Neural progenitor cell (in vitro differentiated cells): ENCODE measurements around the gene RADIL. TPM values are rescaled to one million over a fixed set of nuclear protein-coding genes. Genes with fewer than 3 reads are reported as not detected.

Experiments
- DNase-seq: peaks from one replicate; pipeline ENCODE4 v3.0.0-alpha.2; 2016; ENCODE audit warnings: low spot score
- H2AFZ ChIP-seq: fragments of 200-600 bp; sonication (generic); replicated peaks from 2 replicates; pipeline ENCODE4 v1.6.1; 2016; ENCODE audit warnings: antibody characterized with exemption
- H3F3A ChIP-seq: fragments of 200-600 bp; sonication (generic); 2 replicates; pipeline ENCODE4 v1.6.1; 2016; ENCODE audit warnings: antibody characterized with exemption, low read depth
- H3K27ac ChIP-seq: fragments of 200-600 bp; sonication (generic); 2 replicates; pipeline ENCODE4 v1.5.1; 2016; ENCODE audit warnings: mild to moderate bottlenecking
- H3K27me3 ChIP-seq: fragments of 200-600 bp; sonication (generic); 2 replicates; pipeline ENCODE4 v1.6.1; 2016; ENCODE audit warnings: mild to moderate bottlenecking, moderate library complexity
- H3K36me3 ChIP-seq: fragments of 200-600 bp; sonication (generic); 2 replicates; pipeline ENCODE4 v1.5.1; 2016
- H3K4me1 ChIP-seq: fragments of 200-600 bp; sonication (generic); 2 replicates; pipeline ENCODE4 v1.6.1; 2016; ENCODE audit warnings: mixed run types
- H3K4me2 ChIP-seq: fragments of 200-600 bp; sonication (generic); 2 replicates; pipeline ENCODE4 v1.6.1; 2016
- H3K4me3 ChIP-seq: fragments of 200-600 bp; sonication (generic); 2 replicates; pipeline ENCODE4 v1.5.1; 2016
- H3K79me2 ChIP-seq: fragments of 200-600 bp; sonication (generic); 2 replicates; pipeline ENCODE4 v1.6.1; 2016; ENCODE audit warnings: low read depth
- H3K9ac ChIP-seq: fragments of 200-600 bp; sonication (generic); 2 replicates; pipeline ENCODE4 v1.6.1; 2016
- H3K9me3 ChIP-seq: fragments of 200-600 bp; sonication (generic); 2 replicates; pipeline ENCODE4 v1.5.1; 2016; ENCODE audit warnings: low read depth
- H4K20me1 ChIP-seq: fragments of 200-600 bp; sonication (generic); 2 replicates; pipeline ENCODE4 v1.6.1; 2016; ENCODE audit warnings: low read depth
- H3K27ac Mint-ChIP-seq: 3 replicates; pipeline ENCODE4 v1.8.0; 2021; ENCODE audit warnings: mixed read lengths
- H3K27me3 Mint-ChIP-seq: 2 replicates; pipeline ENCODE4 v1.8.0; 2022; ENCODE audit warnings: low read depth, mild to moderate bottlenecking, inconsistent platforms, moderate library complexity, mixed read lengths; ENCODE audit not compliant: insufficient read depth
- H3K36me3 Mint-ChIP-seq: 3 replicates; pipeline ENCODE4 v1.8.0; 2021; ENCODE audit warnings: mixed read lengths
- H3K4me1 Mint-ChIP-seq: 3 replicates; pipeline ENCODE4 v1.8.0; 2021; ENCODE audit warnings: mixed read lengths
- H3K4me3 Mint-ChIP-seq: 3 replicates; pipeline ENCODE4 v1.8.0; 2021; ENCODE audit warnings: mild to moderate bottlenecking, moderate library complexity, mixed read lengths
- H3K9me3 Mint-ChIP-seq: 3 replicates; pipeline ENCODE4 v1.8.0; 2020; ENCODE audit warnings: mixed read lengths
- CTCF ChIP-seq: fragments of 200-600 bp; sonication (generic); IDR thresholded peaks from 2 replicates; pipeline ENCODE4 v1.5.1; 2017; ENCODE audit warnings: antibody characterized with exemption, mild to moderate bottlenecking
- EZH2 ChIP-seq: fragments of 200-600 bp; sonication (generic); IDR thresholded peaks from 2 replicates; pipeline ENCODE4 v1.6.1; 2017; ENCODE audit warnings: antibody characterized with exemption, mild to moderate bottlenecking, moderate library complexity
- EZH2phosphoT487 ChIP-seq: fragments of 200-600 bp; sonication (generic); IDR thresholded peaks from 2 replicates; pipeline ENCODE4 v1.6.1; 2017; ENCODE audit warnings: antibody characterized with exemption
- total RNA-seq: library from RNA; depleted of rRNA; stranded (reverse); fragments of >200 nt; gene quantifications from 2 replicates; pipeline ENCODE4 v1.2.3, GENCODE V29; 2015; ENCODE audit warnings: low replicate concordance

RADIL gene
- total RNA-seq, 1 donor from 2014 or later, result 3.1 TPM

- Histone ChIP-seq H3K27me3 (peaks cover 9% of the 10 kb centered on the region), H3K4me3 (no peak overlapping the region), H3K27ac (no peak overlapping the region), H4K20me1 (no peaks in the 10 kb centered on the region), H3K9ac (no peak overlapping the region), H3K36me3 (no peaks in the 10 kb centered on the region), H3K4me2 (no peak overlapping the region), H3K9me3 (no peaks in the 10 kb centered on the region), H3F3A (no peaks in the 10 kb centered on the region), H2AFZ (no peak overlapping the region), H3K4me1 (no peaks in the 10 kb centered on the region), H3K79me2 (no peaks in the 10 kb centered on the region)
- Mint-ChIP-seq H3K27me3 (peaks cover 19% of the 10 kb centered on the region), H3K4me1 (no peaks in the 10 kb centered on the region), H3K4me3 (no peak overlapping the region), H3K36me3 (no peaks in the 10 kb centered on the region), H3K27ac (no peak overlapping the region), H3K9me3 (no peaks in the 10 kb centered on the region)
- no peak for TF ChIP-seq EZH2phosphoT487
- TF ChIP-seq EZH2, result no peak
- no peak for TF ChIP-seq CTCF
- no peak for DNase-seq
Observed at GRCh38 chr7:4906682-4907081, 23.2 kb upstream of the RADIL start.

GRCh38 chr7:4905171-4905570 lies 21.7 kb upstream of the RADIL start:
- Histone ChIP-seq H2AFZ (no peak overlapping the region), H3K27ac (no peak overlapping the region), H3K4me2 (no peak overlapping the region), H3K4me3 (no peak overlapping the region), H3K36me3 (no peaks in the 10 kb centered on the region), H3K27me3 (peaks cover 9% of the 10 kb centered on the region), H3K79me2 (no peaks in the 10 kb centered on the region), H3K9ac (no peak overlapping the region), H3K9me3 (no peaks in the 10 kb centered on the region), H3K4me1 (no peaks in the 10 kb centered on the region), H3F3A (no peaks in the 10 kb centered on the region), H4K20me1 (no peaks in the 10 kb centered on the region)
- H3K36me3 Mint-ChIP-seq, result no peaks in the 10 kb centered on the region
- H3K27me3 Mint-ChIP-seq, result peaks cover 18% of the 10 kb centered on the region
- H3K4me1 Mint-ChIP-seq, result no peaks in the 10 kb centered on the region
- H3K27ac Mint-ChIP-seq, result no peak overlapping the region
- no peak for DNase-seq
- no peak overlapping the region for H3K4me3 Mint-ChIP-seq
- TF ChIP-seq EZH2, result no peak
- TF ChIP-seq CTCF, result no peak
- no peaks in the 10 kb centered on the region for H3K9me3 Mint-ChIP-seq

- H3K9me3 ChIP-seq, result no peaks in the 10 kb centered on the region
- no peak overlapping the region for H3K27ac ChIP-seq
Observed at GRCh38 chr7:4904346-4904745, 20.8 kb upstream of the RADIL start.

More at GRCh38 chr7:4904346-4904745, 20.8 kb upstream of the RADIL start:
- Mint-ChIP-seq H3K36me3 (no peaks in the 10 kb centered on the region), H3K9me3 (no peaks in the 10 kb centered on the region), H3K4me1 (no peaks in the 10 kb centered on the region), H3K27ac (no peak overlapping the region), H3K27me3 (peaks cover 18% of the 10 kb centered on the region), H3K4me3 (no peak overlapping the region)
- Histone ChIP-seq H3K27me3 (peaks cover 9% of the 10 kb centered on the region), H3K4me3 (no peak overlapping the region), H3K4me2 (no peak overlapping the region), H3K79me2 (no peaks in the 10 kb centered on the region), H3K9ac (no peak overlapping the region), H4K20me1 (no peaks in the 10 kb centered on the region), H3K36me3 (no peaks in the 10 kb centered on the region), H2AFZ (no peak overlapping the region), H3F3A (no peaks in the 10 kb centered on the region), H3K4me1 (no peaks in the 10 kb centered on the region)
- no peak for DNase-seq
- no peak for TF ChIP-seq CTCF
- TF ChIP-seq EZH2, result no peak
- TF ChIP-seq EZH2phosphoT487, result no peak
